Ectodermal cell (in vitro differentiated cells): ENCODE data around the gene A1BG.
"Not testable (repeated sequence)": the region's sequence is repeated elsewhere in the genome, so short reads cannot be mapped to it uniquely, and the experiment has no call there.

Experiments
- H3K27ac ChIP-seq: 2 replicates; pipeline ENCODE4 v1.7.0; 2013; ENCODE audit warnings: mild to moderate bottlenecking, low read depth, low read length; ENCODE audit not compliant: insufficient read depth, poor library complexity, severe bottlenecking
- H3K27me3 ChIP-seq: 2 replicates; pipeline ENCODE4 v1.7.0; 2013; ENCODE audit warnings: mild to moderate bottlenecking, low read length; ENCODE audit not compliant: insufficient read depth, control insufficient read depth, poor library complexity, severe bottlenecking
- H3K36me3 ChIP-seq: one replicate; pipeline ENCODE4 v1.7.0; 2013; ENCODE audit warnings: low read length; ENCODE audit not compliant: control insufficient read depth, insufficient read depth
- H3K4me1 ChIP-seq: one replicate; pipeline ENCODE4 v1.7.0; 2013; ENCODE audit warnings: low read length; ENCODE audit not compliant: control insufficient read depth, insufficient read depth
- H3K4me3 ChIP-seq: 2 replicates; pipeline ENCODE4 v1.7.0; 2013; ENCODE audit warnings: low read depth, low read length, control low read depth; ENCODE audit not compliant: insufficient read depth
- H3K9me3 ChIP-seq: 2 replicates; pipeline ENCODE4 v1.7.0; 2013; ENCODE audit warnings: mild to moderate bottlenecking, low read length, moderate library complexity; ENCODE audit not compliant: control insufficient read depth
- WGBS, 2 experiments: methylation state at CpG; one replicate each; pipeline ENCODE4 v1.1.7; 2013; ENCODE audit warnings: missing lambda C conversion rate in 2 of 2; 5-methylcytosine and 5-hydroxymethylcytosine counted together

A1BG gene

DNA sequence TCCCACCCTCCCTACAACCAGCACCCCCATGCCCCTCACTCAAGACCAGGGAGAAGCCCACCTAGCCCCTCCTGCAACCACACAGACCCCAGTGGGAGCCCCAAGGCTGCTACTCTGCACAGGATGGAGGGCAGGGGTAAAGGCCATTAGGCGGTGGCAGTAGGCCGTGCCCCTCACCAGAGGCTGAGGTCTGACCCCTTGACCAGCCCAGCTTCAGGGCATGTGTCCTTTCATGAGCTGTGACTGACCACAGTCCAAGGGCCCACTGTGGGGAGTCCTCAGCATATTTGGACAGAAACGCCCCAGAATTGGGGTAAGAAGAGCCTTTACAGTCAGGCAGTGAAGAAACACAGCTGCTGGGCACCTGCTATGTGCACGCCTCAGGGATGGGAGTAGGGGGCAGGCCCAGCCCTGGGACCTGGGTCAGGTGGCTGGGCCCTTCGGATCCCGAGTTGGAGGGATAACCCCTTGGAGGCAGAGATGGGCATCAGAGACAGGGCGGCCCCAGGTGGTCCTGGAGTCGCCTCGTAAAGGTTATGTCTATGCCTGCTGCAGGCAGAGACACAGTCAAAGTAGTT is 32.1 kb upstream of the A1BG start:
- Histone ChIP-seq H3K36me3 (peaks cover 9% of the 10 kb centered on the region), H3K27ac (no peak overlapping the region), H3K27me3 (no peaks in the 10 kb centered on the region), H3K9me3 (no peaks in the 10 kb centered on the region), H3K4me1 (peaks cover 25% of the 10 kb centered on the region), H3K4me3 (peak overlapping the region; percentile 96)
- WGBS, 2 experiments: 88 to 91% methylated on average over 9 of the region's 9 CpGs

DNA sequence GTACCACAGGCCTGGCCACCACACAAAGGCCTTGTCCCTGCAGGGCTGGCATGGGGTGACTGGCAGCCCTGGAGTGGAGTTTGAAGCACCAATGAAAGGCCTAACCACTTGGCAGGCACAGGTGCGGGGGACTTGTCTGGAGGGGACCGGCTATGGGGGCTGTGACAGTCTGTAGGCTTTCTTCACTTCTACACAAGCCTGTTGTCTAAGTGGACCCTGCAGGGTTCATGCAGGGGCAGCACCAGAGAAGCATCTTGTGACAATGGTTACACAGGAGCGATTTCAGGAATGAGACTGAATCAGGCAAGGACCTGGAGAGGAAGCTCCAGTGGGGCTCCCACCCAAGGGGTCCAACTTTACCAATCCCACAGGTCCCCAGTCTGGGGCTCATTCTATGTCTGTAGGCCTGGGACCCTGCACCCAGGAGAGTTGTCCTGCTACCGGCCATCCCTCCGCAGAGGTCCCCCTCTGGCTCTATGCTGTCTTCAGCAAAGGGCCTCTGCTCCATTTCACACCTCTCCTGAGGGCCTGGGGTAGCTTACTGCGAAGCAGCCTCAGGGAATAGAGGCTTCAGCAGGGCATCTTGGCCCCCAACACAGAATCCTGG is 29.8 kb upstream of the A1BG start:
- Histone ChIP-seq H3K27ac (no peak overlapping the region), H3K4me3 (no peak overlapping the region), H3K36me3 (no peaks in the 10 kb centered on the region), H3K27me3 (no peaks in the 10 kb centered on the region), H3K4me1 (peaks cover 24% of the 10 kb centered on the region), H3K9me3 (no peaks in the 10 kb centered on the region)
- 94% methylated on average over 6 of the region's 6 CpGs for WGBS, 2 experiments

DNA sequence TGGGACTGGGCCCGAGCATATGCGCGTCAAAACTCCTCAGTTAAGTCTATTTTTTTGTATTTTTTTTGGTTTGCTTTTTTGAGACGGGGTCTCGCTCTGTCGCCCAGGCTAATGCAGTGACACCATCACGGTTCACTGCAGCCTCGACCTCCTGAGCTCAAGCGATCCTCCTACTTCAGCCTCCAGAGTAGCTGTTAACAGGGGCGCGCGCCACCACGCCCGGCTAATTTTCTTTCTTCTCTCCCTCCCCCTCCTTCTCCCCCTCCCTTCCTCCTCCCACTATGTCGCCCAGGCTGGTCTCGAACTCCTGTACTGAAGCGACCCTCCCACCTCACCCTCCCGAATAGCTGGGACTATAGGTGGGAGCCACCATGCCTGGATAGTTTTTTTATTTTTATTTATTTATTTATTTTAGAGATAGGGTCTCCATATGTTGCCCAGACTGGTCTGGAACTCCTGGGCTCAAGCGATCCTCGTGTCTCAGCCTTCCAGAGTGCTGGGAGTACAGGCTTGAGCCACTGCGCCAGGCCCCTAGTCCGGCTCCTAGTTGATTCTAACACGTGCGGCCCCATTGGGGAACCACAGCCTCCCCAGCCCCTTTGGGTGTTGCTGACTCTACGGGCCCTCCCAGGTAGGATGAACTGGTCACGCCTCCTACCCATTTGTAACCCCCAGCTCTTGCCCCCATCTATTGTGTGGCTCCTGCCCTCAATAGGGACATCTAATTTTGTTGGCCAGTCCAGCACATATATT is 28.3 kb upstream of the A1BG start:
- no peaks in the 10 kb centered on the region for H3K27me3 ChIP-seq
- H3K4me3 ChIP-seq: peak overlapping the region; percentile 67
- H3K4me1 ChIP-seq: peaks cover 19% of the 10 kb centered on the region
- 44 to 49% methylated on average over 22 to 25 of the region's 26 CpGs for WGBS, 2 experiments
- no peak overlapping the region for H3K27ac ChIP-seq
- H3K36me3 ChIP-seq: no peaks in the 10 kb centered on the region
- H3K9me3 ChIP-seq: no peaks in the 10 kb centered on the region

DNA sequence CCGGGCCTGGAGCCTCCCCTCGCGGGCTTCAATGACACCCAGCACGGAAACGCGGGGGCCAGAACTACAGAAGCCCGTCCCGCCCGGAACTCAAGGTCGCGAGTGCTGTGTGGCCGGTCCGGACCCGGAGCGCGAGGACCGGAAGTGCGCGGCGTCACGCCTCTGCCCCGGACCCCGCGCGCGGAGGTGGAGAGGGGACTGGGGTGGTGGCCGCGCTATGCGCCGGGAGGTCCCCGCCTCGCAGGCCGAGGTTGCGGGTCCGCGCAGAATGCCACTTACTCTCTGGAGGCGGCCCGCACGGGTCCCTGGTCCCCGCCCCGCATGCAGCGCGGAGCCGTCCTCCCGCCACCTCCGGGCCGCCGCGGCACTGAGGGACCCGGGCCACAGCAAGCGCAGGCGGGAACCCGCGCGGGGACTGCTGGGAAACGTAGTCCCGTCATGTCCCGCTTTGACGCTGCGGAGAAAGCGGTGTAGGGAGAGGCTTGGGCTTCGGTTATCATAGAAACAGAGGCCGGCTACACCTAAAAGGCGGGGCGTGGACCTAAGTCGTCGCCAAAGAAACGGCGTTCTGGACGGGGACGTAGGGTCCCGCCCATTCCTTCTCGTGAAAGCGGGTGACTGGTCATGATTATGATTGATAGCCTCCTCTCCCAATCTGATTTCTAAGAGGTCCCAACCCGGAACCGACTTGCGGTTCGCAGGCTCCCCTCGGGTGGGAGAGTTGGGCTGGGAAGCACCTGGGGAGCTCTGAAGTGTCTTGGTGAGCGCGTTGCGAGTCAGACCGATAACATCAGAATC is 27.6 kb upstream of the A1BG start, which contains the start of gene ZNF837:
ZNF837 (minus strand) TSS at position 369 of the 798 bp plus-strand sequence. CDS start 11,698 bp downstream, outside the sequence.
- Histone ChIP-seq H3K4me1 (peaks cover 16% of the 10 kb centered on the region), H3K27ac (peak within 1 kb of the TSS; percentile 0), H3K4me3 (peak within 1 kb of the TSS; percentile 67), H3K9me3 (no peaks in the 10 kb centered on the region), H3K27me3 (no peaks in the 10 kb centered on the region), H3K36me3 (no peaks in the 10 kb centered on the region)
- 0% methylated on average over 83 of the region's 83 CpGs for WGBS, 2 experiments

DNA sequence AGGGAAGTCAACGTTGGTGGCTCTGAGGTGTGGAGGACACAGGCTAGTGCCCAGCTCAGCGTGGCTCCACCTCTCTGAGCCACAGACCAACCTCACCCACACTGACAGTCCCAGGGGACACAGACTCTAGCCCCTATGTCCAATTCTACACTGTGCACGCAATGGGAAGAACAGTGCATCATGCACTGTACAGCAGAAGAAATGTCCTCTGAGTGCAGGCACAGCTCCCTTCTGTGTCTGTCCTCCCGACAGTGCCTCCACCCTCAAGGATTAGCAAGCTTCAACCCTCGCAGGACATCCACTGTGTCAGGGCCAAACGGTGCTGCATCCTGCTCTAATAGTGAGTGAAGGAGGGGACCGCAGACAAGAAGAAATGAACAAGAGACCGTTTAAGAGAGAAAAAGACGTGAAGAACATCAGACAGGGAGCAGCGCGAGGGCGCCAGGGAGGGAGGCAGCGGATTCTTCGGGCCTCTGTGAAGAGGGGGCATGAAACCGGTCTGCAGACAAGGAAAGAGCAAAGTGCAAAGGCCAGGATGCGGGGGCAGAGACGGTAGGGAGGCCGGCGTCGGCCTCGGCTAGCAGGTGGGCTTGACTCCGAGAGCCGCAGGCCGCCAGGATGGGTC is 26.9 kb upstream of the A1BG start:
- 11 to 13% methylated on average over 24 of the region's 24 CpGs for WGBS, 2 experiments
- H3K27me3 ChIP-seq: no peaks in the 10 kb centered on the region
- no peaks in the 10 kb centered on the region for H3K9me3 ChIP-seq
- H3K4me3 ChIP-seq: peak overlapping the region; percentile 67
- H3K4me1 ChIP-seq: peaks cover 11% of the 10 kb centered on the region
- H3K27ac ChIP-seq: peak overlapping the region; percentile 0
- H3K36me3 ChIP-seq: no peaks in the 10 kb centered on the region

DNA sequence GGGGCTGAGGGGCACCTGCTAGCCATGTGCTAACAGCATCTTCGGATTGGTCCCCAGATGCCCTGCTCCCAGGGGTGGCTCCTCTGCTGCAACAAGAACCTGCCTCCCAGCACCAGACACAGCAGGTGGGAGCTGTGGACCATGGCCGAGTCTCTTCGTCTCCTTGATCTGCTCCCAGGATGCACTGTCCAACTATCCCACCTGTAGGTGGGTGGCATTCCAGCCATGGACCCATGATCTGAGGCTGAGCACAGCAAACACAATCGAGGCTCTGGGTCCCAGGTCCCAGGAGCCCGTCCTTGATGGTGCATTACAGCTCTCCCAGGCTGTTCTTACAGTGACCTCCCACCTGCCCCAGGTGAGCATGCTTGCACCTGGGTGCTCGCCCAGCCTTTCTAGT is 26.0 kb upstream of the A1BG start:
- Histone ChIP-seq H3K27me3 (no peaks in the 10 kb centered on the region), H3K36me3 (no peaks in the 10 kb centered on the region), H3K27ac (no peak overlapping the region), H3K4me3 (no peak overlapping the region), H3K9me3 (no peaks in the 10 kb centered on the region), H3K4me1 (peaks cover 11% of the 10 kb centered on the region)
- 92% methylated on average over 6 of the region's 6 CpGs for WGBS, 2 experiments

DNA sequence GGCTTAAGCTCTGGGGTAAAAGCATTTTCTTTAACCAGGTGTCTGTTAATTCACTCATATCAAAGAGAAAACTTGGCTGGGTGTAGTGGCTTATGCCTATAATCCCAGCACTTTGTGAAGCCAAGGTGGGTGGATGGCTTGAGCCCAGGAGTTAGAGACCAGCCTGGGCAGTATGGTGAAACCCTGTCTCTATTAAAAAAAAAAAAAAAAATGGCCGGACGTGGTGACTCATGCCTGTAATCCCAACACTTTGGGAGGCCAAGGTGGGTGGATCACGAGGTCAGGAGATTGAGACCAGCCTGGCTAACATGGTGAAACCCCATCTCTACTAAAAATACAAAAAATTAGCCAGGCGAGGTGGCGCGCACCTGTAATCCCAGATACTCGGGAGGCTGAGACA is 23.4 kb upstream of the A1BG start:
- 78 to 90% methylated on average over 7 of the region's 7 CpGs for WGBS, 2 experiments
- peaks cover 10% of the 10 kb centered on the region for H3K4me1 ChIP-seq
- not testable (repeated sequence) for H3K4me3 ChIP-seq, H3K27me3 ChIP-seq, H3K27ac ChIP-seq, H3K36me3 ChIP-seq, H3K9me3 ChIP-seq

DNA sequence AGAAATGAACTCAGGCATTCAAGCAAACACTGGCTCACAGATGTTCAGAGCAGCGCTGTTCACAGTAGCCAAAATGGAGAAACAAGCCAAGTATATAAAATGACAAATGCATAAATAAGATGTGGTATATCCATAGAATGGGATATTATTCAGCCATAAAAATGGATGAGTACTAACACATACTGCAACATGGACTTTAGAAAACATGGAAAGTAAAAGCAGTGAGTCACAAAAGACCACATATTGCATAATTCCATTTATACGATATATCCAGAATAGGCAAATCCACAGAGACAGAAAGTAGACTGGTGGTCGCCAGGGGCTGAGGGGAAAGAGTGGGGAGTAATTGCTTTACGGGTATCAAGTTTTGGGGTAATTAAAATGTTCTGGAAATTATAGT is 20.9 kb upstream of the A1BG start:
- WGBS, 2 experiments: 96 to 98% methylated on average over 3 to 4 of the region's 4 CpGs
- Histone ChIP-seq H3K36me3 (no peaks in the 10 kb centered on the region), H3K27ac (no peak overlapping the region), H3K4me3 (no peak overlapping the region), H3K9me3 (no peaks in the 10 kb centered on the region), H3K27me3 (no peaks in the 10 kb centered on the region), H3K4me1 (no peaks in the 10 kb centered on the region)

DNA sequence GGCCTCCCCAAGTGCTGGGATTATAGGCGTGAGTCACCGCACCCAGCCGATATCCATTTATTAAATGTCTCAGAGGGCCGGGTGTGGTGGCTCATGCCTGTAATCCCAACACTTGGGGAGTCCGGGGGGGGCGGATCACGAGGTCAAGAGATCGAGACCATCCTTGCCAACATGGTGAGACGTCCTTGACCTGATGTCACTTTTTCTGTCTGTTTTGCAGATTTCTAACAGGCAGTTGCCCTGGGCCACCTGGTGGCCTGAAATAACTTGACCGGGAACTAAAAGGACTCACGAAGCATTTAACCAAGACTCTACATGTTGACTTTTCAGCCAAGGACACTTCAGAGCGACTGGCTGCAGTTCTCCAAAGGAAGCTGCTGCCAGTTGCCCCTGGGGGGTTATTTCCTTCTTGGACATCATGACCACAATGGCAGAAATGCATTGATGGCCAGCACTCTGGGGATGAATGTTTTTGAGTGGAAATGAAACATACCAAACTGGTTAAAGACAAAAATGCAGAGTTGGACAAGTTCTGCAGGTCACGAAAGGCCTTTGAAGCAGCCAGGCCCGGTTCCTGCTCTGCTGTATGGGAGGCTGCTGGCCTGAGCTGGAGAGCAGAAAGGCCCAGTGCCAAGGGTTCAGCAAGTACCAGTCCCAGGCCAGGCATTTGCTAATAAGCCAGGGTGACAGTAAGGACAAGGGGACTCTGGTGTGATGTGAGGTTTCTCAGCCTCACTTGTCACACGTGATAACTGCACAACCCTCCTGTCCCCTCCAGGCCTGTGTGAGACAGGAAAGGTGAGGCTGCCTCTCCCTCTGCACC is 19.2 kb upstream of the A1BG start:
- Histone ChIP-seq H3K27ac (no peak overlapping the region), H3K36me3 (no peaks in the 10 kb centered on the region), H3K4me3 (no peak overlapping the region), H3K4me1 (no peaks in the 10 kb centered on the region), H3K27me3 (no peaks in the 10 kb centered on the region), H3K9me3 (no peaks in the 10 kb centered on the region)
- WGBS, 2 experiments: 79 to 80% methylated on average over 15 of the region's 15 CpGs
